ENCODE measurements around the gene FAM168A.

FAM168A gene

GRCh38 chr11:73463359-73463758 is 134.6 kb downstream of the FAM168A start:
- TF ChIP-seq CTCF (conservative IDR thresholded peaks at IDR 0.05; ENCODE audit: low read depth) = no peak
- POLR2A ChIA-PET (ENCODE audit: low non-redundant PET) = no interaction called here
- no peak overlapping the region for H3K27ac ChIP-seq
- peak; percentile 22 for DNase-seq (ENCODE audit: low spot score)
- CTCF ChIA-PET = interaction anchor here (0.6 kb wide), 2 partner anchors 209 to 222 kb away, joined by 3 read pairs; no protein-coding TSS in a partner anchor

- no peak overlapping the region for H3K27ac ChIP-seq
- no peak for TF ChIP-seq CTCF (conservative IDR thresholded peaks at IDR 0.05; ENCODE audit: low read depth)
- DNase-seq (ENCODE audit: low spot score) = no peak
- ChIA-PET CTCF (no interaction called here), POLR2A (ENCODE audit: low non-redundant PET) (no interaction called here)
These were observed 135.9 kb downstream of the FAM168A start for GRCh38 chr11:73461964-73462363.

- H3K27ac ChIP-seq = no peak overlapping the region
- TF ChIP-seq CTCF (conservative IDR thresholded peaks at IDR 0.05; ENCODE audit: low read depth) = no peak
- CTCF ChIA-PET = no interaction called here
- DNase-seq (ENCODE audit: low spot score) = peak; percentile 3
- POLR2A ChIA-PET (ENCODE audit: low non-redundant PET) = no interaction called here
These were observed 136.5 kb downstream of the FAM168A start for GRCh38 chr11:73461335-73461840.

GRCh38 chr11:73458201-73458600 is 139.7 kb downstream of the FAM168A start:
- CTCF ChIA-PET = interaction anchor here (0.6 kb wide), 1 partner anchor 186 kb away, joined by 3 read pairs; no protein-coding TSS in a partner anchor
- no peak for DNase-seq (ENCODE audit: low spot score)
- POLR2A ChIA-PET (ENCODE audit: low non-redundant PET) = no interaction called here
- TF ChIP-seq CTCF (conservative IDR thresholded peaks at IDR 0.05; ENCODE audit: low read depth) = no peak
- no peak overlapping the region for H3K27ac ChIP-seq

GRCh38 chr11:73454987-73455386 is 142.9 kb downstream of the FAM168A start:
- no peak for TF ChIP-seq CTCF (conservative IDR thresholded peaks at IDR 0.05; ENCODE audit: low read depth)
- DNase-seq (ENCODE audit: low spot score) = no peak
- ChIA-PET POLR2A (ENCODE audit: low non-redundant PET) (no interaction called here), CTCF (no interaction called here)
- no peak overlapping the region for H3K27ac ChIP-seq

- ChIA-PET POLR2A (ENCODE audit: low non-redundant PET) (no interaction called here), CTCF (interaction anchor here (0.5 to 0.7 kb wide), 2 partner anchors 68 to 1511 kb away, joined by 3 read pairs; no protein-coding TSS in a partner anchor)
- no peak for DNase-seq (ENCODE audit: low spot score)
- H3K27ac ChIP-seq = no peak overlapping the region
- no peak for TF ChIP-seq CTCF (conservative IDR thresholded peaks at IDR 0.05; ENCODE audit: low read depth)
These were observed 144.3 kb downstream of the FAM168A start for GRCh38 chr11:73453562-73453961.
